Right kidney (tissue), 1 donor: ENCODE results near the gene CALB2.
"Not testable (repeated sequence)": the region's sequence is repeated elsewhere in the genome, so short reads cannot be mapped to it uniquely, and the experiment has no call there.

ENCODE experiments used
- DNase-seq: peaks from one replicate; pipeline ENCODE4 v3.0.0-alpha.2; 2016

The CALB2 gene

DNA sequence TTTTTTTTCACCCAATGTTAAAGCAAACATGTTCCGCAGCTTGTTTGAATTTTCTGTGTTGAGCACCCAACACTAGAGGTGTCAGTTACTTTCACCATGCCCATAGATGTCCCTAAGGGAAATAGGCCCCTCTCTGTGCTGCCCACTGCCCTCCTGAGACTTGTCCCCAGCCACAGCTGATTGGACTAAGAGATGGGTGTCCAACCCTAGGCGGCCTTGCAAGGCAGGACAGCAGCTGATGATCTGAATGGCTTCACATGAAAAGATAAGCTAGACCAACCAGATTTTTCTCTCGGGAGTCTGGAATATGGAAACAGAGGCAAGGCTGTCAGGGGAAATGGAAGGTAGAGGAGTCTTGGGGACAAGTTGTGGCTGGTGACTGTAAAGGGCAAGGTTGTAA lies 6.1 kb upstream of the CALB2 start:
- DNase-seq: no peak

DNA sequence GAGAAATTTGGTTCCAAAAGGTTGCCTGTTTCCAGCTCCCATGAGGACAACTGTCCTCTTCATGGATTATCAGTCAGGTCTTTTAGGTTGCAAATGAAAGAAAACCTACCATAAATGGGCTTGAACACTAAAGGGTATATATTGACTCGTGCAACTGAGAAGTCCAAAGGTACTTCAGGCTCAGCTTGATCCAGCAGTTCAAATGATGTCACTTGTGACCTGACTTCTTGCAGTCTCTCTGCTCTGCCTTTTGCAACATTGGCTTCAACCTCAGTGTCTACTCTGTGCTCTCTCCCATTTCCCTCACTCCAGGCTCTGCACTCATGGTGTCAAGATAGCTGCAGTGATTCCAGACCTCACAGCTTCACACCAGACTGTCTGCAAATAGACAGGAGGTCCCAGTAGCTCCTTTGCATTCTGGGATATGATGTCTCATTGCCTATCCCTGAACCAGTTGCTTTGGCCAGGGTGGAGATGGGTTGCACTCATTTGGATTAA lies 5.5 kb upstream of the CALB2 start:
- DNase-seq: no peak

DNA sequence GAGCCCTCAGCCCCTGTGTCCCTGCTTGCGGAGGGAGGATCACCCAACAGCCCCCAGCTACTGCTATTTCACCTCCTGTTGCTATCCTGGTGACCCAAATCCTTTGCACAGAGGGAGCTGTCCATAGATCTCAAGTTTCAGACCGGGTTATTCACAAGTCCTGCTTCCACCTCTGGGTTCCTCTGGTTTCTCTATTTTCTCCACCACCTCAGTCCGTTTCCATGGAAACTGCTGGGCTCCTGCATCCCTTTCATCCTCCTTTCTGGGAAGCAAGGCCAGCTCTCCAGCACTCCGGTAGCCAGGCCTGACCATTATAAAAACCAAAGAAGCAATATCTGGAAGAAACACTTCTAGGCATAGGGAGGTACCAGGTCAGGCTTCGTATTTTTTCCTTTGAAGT lies 4.8 kb upstream of the CALB2 start:
- no peak for DNase-seq

DNA sequence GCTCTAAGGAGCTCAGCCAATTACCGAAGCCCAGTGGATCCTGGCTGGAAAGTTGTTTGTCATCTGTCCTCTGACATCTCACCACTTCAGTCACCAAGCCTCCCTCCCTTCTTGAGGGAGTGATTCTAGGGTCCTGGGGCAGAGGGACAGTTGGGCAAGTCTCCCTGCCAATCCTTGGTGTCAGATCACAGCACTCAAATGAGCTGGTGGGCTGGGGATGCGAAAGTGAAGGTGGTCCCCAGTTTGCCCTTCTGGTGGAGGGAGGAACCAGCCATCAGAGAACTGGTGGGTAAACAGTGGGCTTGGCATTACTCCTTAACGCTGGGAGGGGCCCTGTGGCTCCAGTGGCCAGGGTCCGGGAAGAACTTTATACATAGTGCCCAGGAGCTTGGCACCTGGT lies 4.4 kb upstream of the CALB2 start:
- DNase-seq: no peak

DNA sequence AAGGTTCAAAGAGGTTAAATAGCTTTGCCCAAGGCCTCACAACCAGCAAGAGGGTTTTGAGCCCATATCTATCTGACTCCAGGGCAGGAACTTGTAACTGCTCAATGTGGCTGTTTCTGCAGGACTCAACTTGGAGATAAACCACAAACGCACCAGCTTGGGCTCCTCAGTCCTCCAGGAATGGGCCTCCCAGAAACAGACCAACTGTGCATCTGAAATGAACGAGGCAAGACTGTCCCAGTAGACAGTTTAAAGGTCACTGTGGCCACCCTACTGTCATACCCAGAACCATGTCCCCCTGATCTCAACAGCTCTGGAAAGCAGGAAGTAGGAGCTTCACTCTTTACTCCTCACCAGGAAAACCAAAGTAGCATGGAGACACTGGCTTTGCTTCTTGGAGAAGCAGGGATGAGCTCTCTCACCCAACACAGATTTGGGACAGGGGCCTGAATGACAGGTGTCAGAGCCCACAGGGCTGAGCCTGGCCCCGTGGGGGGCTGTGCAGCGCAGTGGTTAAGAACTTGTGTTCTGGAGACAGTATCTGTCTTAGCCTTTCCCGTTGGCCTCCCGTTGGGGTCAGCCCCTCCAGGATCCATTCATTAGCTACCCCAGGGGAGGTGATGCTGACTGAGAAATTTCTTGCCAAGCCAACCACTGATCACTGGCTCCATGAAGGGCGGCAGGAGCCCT lies 2.3 kb upstream of the CALB2 start:
- DNase-seq: no peak

DNA sequence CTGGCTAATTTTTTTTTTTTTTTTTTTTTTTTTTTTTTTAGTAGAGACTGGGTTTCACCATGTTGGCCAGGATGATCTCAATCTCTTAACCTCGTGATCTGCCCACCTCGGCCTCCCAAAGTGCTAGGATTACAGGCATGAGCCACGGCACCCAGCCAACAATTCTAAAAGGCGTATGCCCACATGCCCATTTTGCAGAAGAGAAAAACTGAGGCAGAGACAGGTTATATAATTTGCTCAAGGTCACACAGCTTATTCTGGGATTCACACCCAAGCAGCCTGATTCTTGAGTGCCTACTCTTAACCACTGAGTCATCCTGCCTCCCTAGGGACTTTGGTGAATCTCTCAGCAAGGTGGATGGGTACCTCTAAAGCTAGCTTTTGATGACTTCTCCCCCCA lies 1.6 kb upstream of the CALB2 start:
- DNase-seq: not testable (repeated sequence)

DNA sequence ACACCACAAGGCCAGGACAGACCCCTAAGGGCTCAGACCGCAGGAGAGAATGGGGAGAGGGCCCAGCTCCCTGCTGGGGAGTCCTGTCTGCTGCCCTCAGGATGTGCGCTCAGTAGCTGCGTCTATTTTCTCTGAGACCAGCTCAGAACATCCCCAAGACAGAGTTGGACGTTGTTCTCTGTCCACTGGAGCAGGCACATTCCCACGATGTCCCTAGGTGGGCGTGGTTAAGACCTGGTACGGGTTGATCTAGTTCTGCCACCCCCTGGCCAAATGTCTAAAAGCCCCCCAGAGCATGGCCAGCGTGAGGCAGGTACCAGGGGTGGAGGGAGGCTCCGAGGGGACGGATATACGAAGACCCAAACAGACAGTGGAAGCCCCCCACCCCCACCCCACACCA lies 842 bp upstream of the CALB2 start:
- DNase-seq: peak; percentile 20

DNA sequence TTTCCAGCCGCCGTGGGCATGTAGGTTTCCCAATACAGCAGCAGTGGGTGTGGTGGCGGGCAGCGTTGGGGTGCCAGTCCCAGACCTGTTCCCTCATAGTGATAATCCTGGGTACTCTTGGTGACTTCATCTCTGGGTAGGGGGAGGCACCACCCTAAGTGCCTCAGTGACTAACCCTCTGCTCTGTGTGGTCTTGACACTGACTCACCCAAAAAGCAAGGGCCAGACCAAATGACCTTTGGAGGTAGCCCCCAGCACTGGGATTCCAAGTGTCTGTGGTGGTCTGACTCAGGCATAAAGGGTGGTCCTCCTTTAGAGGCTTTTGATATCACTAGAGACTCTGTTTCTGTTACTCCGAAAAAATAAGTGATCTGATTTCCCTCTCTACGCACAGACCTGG lies 908 bp downstream of the CALB2 start:
- DNase-seq: no peak

DNA sequence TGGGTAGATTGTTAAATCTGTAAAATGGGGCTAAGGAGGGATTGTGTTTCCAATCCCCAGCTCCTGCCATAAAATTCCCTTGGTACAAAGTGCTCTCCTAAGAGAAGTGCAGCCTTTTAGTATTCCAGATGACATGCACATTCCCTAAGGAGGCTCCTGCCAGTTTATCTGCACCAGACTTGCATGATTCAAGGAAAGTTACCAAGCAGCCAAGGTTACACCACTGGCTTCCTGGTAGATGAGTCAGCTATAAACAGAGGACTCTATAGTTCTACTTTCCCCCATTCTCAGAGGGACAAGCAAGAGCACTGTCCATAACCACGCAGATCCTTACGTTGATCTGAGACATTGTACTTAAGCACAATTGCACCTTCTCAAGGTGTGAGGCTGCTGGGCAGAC lies 1.9 kb downstream of the CALB2 start:
- DNase-seq: no peak

DNA sequence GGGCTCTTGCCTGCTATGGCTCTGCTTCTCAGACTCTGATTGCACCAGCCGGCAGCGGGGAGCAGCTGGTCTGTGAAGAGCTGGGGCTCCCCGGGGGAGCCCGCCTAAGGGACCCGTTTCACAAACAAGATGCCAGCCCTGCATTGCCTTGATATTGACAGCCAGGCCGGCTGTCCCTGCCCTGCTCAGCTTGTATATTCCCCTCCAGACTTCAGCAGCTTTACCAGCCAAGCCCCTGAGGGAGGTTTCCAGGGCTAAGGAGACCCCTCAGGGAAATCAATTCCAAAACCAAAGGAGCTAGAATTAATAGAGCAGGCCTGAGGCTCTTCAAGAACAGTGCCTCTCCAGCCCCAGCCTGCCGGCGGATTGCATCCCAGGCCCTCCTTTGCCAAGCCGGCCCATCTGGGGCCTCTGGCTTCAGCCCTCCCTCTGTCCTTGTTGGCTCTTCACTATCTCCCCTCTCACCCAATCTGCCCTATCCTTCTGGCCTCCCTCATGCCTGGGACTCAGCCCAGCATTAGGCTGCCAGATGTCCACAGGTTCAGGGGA lies 5.7 kb downstream of the CALB2 start:
- DNase-seq: no peak

DNA sequence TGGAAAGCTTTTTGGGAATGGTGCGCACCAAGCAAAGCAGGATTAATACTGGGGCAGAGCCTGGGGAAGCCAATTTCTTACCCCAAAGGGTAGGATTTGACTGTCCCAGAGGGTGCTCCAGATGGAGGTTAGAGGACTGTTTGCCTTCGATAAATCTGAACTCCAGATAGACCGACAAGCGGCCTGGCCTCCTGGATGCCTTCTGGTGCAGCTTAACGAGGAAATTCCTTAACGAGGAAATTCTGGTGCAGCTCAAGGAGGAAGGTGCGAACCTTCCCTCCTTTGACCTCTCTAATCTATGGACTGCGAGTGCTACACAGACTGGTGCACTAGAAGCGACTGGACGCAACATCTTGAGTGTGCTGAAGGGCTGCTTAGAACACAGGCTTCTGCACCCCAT lies 6.5 kb downstream of the CALB2 start:
- DNase-seq: no peak

DNA sequence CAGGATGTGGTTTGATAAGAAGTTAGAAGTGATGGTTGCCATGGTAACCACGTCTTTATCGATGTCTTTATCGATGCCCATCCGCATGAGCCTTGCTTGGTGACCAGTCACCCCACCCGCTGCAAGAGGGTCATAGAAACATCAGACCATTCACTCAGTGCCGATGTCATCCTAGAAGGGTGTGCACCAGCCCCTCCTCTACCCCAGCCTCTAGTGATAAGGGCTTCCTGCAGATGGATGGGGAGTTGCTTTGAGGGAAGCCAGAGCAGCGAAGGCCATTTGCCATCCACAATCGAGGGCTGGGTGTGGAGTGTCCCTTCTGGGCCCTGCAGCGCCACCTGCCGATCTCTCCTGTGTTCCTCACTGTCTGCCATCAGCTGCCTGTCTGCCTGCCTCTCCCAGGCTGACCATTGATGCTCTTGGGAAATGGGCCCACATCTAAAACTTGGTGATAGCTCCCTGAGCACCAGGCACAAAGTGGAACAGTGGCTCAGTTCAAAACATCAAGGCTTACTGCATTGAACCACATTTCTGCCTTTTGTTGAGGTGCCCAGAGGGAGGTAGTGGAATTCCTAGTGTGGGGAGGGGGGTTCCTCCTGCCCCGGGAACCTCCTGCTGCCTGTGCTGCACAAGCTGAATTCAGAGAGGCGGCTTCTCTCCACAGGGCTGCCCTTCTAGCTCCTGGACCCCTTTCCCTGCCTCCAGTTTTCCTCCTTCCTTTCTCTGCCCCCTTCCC lies 8.9 kb downstream of the CALB2 start:
- DNase-seq: no peak

DNA sequence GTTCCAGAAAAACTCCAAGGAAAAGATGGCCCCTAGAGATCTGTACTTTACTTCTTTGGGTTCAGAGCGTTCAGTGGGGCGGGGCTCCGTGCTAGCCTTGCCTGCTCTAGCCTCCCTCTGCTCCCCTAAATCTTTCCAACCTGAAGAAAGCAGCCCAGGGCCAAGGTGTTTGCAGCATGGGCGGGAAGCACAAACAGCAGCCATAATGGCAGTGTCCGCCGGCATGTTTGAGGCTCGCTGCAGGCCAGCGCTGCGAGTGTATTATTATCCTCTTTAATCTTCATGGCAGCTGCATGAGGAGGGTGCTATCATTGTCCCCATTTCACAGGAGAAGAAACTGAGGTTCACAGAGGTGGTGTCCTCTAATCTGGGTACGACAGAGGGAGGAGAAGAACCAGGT lies 10.4 kb downstream of the CALB2 start:
- no peak for DNase-seq

DNA sequence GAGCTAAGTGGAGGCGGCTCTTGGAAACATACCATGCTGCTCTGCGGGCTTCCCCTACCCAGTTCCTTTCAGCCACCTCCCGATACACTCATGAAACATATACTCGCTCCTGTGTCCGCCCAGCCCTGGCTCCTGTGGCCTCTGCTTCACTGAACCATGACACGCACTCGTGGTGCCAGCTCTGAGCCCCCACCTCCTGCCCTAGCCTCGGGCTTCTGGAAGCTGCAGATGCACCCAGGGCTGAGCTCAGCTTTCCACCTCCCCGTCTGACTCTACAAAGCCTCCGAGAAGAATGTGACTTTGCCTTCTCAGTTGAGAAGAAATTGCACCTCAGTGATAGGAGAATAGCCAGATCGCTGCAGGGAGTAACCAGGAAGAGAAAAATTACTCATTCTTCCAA lies 11.0 kb downstream of the CALB2 start:
- DNase-seq: no peak

DNA sequence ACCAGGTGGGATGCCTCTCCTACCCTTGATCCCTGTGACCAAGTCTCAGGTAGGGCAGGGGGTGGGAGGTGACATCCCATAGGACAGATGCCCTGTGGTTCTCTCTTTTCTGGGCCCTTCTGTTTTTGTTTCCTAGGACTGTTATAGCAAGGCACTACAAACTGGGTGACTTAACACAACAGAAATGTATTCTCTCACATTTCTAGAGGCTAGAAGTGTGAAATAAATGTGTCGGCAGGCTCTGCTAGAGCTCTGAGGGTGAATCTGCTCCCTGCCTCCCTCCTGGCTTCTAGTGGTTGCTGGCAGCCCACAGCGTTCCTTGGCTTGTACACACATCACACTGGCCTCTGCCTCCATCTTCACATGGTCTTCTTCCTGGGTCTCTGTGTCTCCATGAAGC lies 12.7 kb downstream of the CALB2 start:
- no peak for DNase-seq

DNA sequence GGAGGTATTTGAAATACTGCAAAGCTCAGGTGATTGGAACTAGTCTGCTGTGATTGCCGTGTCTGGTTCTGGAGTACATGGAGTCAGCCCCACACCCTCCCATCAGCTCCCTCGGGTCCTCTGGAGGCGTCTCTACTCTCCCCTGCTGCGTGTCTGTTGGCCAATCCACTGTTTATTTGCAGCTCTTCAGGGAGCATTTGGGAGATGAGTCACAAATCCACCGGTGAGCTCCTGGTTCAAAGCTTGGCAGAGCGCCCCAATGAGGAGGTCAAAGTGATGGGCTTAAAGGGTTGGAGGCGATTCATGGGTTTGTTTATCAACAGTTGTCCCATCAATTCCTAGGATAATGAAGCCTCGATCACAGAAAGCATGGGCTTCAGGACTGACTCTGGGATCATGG lies 14.6 kb downstream of the CALB2 start:
- no peak for DNase-seq

DNA sequence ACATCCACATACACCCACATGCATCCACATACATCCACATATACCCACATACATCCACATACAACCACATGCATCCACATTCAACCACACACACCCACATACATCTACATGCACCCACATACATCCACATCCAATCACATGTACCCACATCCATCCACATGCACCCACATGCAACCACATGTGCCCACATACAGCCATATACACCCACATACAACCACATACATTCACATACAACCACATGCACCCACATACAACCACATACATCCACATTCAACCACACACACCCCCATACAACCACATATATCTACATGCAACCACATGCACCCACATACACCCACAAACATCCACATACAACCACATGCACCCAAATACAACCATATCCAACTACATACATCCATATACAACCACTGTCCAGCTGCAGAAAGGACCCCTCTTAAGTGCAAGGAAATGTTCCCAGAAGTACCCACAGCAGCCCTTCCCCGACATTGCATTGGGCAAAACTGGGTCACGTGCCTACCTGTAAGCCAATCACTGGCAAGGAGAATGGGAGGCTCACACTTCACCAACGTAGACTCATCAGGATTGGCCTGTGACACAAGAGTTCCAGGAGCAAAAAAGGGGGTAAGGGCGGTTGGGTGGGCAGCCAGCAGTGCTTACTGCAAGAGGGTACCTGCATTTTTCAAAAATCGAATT lies 18.1 kb downstream of the CALB2 start:
- no peak for DNase-seq

DNA sequence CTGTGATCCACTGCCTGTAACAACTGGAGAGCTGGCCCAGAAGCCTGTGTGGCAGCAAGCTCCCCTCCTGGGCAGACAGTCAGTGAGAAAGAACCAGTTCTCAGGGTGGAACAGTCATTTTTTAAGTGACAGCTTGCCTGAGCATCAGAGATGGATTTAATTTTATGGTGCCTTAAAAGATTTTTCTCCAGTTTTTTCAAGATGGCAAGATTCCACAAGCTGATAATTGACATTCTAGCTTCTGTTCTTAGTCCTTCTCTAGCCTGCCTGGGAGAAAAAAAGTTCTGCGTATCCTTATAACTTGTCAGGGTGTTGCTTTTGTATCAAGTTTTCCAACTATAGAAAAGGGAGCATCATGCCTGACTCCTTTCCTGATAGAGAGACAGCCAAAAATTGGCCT lies 21.2 kb downstream of the CALB2 start:
- no peak for DNase-seq

DNA sequence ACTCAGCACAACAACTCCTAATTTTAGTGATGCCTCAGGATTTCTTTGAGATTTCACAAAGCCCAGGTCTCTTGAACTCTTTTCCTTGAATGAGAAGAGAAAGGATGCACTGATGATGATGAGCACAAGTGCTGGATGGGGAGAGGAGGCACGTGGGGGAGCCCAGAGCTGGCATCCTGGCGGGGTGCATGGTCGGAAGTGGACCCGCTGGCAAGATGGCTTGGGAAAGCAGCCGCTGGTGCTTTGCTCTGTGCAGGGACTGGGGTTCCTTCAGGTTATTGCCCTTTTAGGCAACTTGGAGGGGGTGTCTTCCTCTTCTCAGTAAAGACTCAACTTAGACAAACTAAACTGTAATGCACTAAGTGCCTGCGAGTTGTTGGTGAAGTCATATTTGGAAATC lies 22.3 kb downstream of the CALB2 start:
- no peak for DNase-seq

DNA sequence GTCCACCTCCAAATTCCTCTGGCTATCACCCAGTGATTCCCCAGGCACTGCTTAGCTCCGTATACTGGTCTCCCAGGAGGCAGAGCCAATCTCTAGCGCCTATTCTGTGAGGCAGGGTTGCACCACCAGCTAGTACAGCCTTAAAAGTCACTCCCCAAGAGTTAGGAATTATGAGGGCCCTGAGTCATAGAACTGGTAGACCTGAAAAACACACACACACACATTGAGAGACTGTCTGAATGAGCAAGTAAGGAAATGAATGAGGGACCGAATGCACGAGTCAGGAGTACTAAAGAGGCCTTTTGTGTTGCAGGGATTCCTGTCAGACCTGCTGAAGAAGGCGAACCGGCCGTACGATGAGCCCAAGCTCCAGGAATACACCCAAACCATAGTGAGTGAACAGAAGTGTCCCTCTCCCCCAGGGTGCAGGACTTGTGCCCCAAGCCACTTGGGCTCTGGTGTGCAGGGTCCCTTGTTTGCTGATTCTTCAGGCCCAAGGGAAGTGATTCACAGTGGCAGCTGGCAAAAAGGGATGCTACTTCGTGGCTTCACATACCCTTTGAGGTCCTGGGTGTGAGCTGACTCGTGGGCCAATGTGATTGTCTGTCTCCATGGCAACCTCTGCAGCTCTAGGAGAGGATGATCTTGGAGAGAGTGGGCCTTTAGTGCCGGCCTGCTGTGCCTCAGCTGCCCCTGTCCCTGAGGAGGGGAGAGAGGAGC lies 24.7 kb downstream of the CALB2 start:
- DNase-seq: no peak

DNA sequence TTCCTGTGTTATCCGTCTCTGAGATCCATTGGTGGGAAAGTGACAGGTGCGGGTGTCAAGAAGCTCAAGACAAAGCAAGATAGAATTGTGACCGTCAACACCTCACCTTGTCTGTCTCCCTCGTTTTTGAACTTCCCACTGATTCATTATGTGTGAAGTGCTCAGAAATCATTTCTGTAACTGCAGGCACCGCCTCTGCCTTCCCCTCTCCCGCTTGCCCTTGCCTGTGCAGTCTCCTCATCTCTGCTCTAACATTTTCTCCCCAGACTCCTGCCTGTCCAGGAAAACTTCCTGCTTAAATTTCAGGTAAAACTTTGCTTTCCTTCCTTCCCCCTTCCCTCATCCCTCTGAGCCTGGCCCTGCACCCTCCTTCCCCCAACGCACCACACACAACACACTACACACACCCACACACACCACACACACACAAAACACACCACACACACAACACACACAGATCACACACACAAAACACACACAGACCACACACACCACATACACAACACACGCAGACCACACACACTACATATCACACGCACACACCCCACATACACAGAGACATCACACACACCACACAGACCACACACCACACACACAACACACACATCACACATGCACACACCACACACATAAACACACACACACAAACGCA lies 25.7 kb downstream of the CALB2 start:
- DNase-seq: no peak
